Mucosa of descending colon (tissue), 3 donors: ENCODE data around the gene ZNF343. TPM values are rescaled to one million over a fixed set of nuclear protein-coding genes. Genes with fewer than 3 reads are reported as not detected.

Source experiments
- ATAC-seq: fragments of 200-7000 bp; cut with Tn5 transposase; one replicate; pipeline ENCODE4 v1.9.1; 2020; ENCODE audit warnings: mild to moderate bottlenecking, moderate library complexity
- DNase-seq, 3 donors: peaks; one replicate each; pipeline ENCODE4 v3.0.0-alpha.2; 2020
- H3K36me3 ChIP-seq: fragments of 200-600 bp; one replicate; pipeline ENCODE4 v1.8.0; 2021; ENCODE audit warnings: low read depth, mild to moderate bottlenecking
- H3K4me1 ChIP-seq: fragments of 200-600 bp; one replicate; pipeline ENCODE4 v1.8.0; 2021; ENCODE audit warnings: low read depth, mild to moderate bottlenecking
- H3K4me3 ChIP-seq: fragments of 200-600 bp; one replicate; pipeline ENCODE4 v1.8.0; 2021; ENCODE audit warnings: mild to moderate bottlenecking
- H3K9me3 ChIP-seq: fragments of 200-600 bp; one replicate; pipeline ENCODE4 v1.8.0; 2021; ENCODE audit warnings: mild to moderate bottlenecking
- intact Hi-C, 2 donors: fragments of 100-400 bp; cut with DNase I in 1 of 2; cut with micrococcal nuclease in 1 of 2; formaldehyde crosslinking; loops; one replicate each; pipeline versions ENCODE4 v1.11.0 to v1.11.1; 2022; cut with DNase I, micrococcal nuclease
- total RNA-seq, 3 donors: library from RNA; stranded (reverse); fragmentation: NEBNext Ultra II Directional in 2 of 3; extraction: Animal tissue kit (Norgen Biotek cat#: 25700) in 2 of 3; gene quantifications; one replicate each; pipeline versions ENCODE4 v1.2.1 to v1.2.4, GENCODE V29; 2021 to 2023
- TF ChIP-seq, protein P1 (sequence below): fragments of 200-600 bp; IDR thresholded peaks from one replicate; pipeline ENCODE4 v1.8.0; 2022; ENCODE audit warnings: antibody characterized with exemption, mild to moderate bottlenecking
- donor health status: DM: no; HTN: no; CAD: no; lungs with moderate emphysema.
- donor health status: DM: no; HTN: no; CAD: no.
- donor health status: DM: no; HTN: yes; CAD: no.

Gene ZNF343
- total RNA-seq, 3 donors from 2014 or later: 6.9 to 12.1 (median 9.8) TPM

DNA sequence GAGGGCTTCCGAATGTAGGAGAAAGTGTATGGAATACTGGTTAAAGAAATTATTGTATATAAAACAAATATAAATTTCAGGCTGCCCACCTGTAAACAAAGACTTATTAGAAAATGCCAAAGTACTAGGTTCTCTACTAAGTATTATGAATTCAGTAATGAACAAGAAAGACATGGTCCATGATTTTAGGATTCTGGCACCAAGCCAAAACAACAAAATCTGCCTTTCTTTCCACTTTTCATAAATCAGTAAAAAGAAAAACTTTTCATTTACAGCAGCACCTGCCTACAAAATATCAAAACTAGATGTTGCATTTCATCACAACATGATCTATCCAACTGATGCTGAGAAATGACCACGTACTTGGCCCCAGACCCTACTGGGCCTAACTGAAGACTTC is 23.6 kb downstream of the ZNF343 start:
- intact Hi-C loops: no loop called here
- Histone ChIP-seq H3K36me3 (no peaks in the 10 kb centered on the region), H3K9me3 (no peaks in the 10 kb centered on the region), H3K4me1 (no peaks in the 10 kb centered on the region), H3K4me3 (no peak overlapping the region)
- TF ChIP-seq, protein P1, sequence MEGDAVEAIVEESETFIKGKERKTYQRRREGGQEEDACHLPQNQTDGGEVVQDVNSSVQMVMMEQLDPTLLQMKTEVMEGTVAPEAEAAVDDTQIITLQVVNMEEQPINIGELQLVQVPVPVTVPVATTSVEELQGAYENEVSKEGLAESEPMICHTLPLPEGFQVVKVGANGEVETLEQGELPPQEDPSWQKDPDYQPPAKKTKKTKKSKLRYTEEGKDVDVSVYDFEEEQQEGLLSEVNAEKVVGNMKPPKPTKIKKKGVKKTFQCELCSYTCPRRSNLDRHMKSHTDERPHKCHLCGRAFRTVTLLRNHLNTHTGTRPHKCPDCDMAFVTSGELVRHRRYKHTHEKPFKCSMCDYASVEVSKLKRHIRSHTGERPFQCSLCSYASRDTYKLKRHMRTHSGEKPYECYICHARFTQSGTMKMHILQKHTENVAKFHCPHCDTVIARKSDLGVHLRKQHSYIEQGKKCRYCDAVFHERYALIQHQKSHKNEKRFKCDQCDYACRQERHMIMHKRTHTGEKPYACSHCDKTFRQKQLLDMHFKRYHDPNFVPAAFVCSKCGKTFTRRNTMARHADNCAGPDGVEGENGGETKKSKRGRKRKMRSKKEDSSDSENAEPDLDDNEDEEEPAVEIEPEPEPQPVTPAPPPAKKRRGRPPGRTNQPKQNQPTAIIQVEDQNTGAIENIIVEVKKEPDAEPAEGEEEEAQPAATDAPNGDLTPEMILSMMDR: no peak
- ATAC-seq (no peak), DNase-seq (no peak)

DNA sequence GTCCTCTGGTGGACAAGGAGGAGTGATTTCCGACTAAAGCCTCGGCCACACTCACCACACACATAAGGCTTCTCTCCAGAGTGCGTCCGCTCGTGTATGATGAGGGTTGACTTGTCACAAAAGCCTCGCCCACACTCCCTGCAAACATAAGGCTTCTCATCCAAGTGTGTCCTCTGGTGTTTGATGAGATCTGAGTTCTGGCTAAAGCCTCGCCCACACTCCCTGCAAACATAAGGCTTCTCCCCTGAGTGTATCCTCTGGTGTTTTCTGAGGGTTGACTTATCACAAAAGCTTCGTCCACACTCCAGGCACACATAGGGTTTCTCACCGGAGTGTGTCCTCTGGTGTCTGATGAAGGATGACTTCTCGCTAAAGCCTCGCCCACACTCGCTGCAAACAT is 25.2 kb downstream of the ZNF343 start:
- Histone ChIP-seq H3K9me3 (no peaks in the 10 kb centered on the region), H3K4me1 (no peaks in the 10 kb centered on the region), H3K36me3 (no peaks in the 10 kb centered on the region), H3K4me3 (no peak overlapping the region)
- TF ChIP-seq, protein P1: no peak
- ATAC-seq: no peak
- DNase-seq: no peak
- intact Hi-C loops: no loop called here

DNA sequence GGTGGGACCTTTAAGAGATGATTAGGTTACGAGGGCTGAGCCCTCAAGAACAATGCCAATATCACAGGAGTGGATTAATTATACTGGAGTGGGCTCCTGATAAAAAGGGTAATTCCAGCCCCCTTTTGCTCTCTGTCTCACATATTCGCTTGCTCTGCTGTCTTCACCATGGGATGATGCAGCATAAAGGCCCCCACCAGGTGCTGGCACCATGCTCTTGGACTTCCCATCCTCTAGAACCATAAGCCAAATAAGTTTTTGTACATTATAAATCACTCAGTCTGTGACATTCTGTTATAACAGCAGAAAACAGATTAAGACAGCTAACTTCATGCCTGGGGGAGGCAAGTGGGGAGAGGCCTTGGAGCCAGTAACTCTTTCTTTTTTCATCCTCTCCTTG is 28.3 kb downstream of the ZNF343 start:
- Histone ChIP-seq H3K9me3 (no peaks in the 10 kb centered on the region), H3K4me3 (no peak overlapping the region), H3K4me1 (no peaks in the 10 kb centered on the region), H3K36me3 (no peaks in the 10 kb centered on the region)
- ATAC-seq (no peak), DNase-seq (no peak)
- intact Hi-C loops: no loop called here
- TF ChIP-seq, protein P1: no peak

DNA sequence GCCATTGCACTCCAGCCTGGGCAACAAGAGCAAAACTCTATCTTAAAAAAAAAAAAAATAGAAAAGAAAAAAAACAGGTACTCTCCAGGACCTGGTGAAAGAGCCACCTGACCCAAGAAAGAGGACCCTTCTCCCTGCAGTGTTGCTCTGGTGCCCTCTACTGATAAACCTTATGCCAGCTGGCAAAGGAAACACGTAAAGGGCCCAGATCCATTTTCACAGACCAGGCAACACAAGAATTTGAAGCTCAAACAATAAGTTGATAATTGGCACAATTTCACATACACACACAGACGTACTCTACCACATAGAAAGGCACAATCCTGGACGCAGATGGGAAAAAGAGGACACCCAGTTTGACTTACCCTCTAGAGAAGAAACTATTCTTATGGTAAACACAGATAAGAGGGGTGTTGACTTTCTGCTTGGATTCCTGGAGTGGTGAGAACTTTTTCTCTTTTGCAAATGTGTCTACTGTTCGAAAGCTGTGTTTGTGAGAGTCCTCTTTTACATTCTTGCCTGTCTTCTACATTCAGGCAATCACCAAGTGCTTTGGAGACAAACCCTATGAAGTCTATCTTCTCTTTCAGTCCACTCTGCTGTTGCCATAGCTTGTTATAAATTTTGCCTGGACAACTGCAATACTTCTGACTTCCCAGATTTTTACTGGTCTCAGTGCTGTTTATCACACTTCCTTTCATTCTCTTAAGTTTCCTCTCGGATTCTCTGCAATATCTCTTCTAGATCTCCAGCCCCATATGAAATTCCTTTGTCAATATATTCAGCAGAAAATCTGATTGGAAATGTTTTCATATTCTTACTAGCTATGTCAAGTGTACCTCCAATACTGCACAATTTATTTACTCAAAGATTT is 31.7 kb downstream of the ZNF343 start:
- Histone ChIP-seq H3K36me3 (no peaks in the 10 kb centered on the region), H3K4me1 (no peaks in the 10 kb centered on the region), H3K9me3 (no peaks in the 10 kb centered on the region), H3K4me3 (no peak overlapping the region)
- ATAC-seq: no peak
- TF ChIP-seq, protein P1: no peak
- DNase-seq: no peak
- intact Hi-C loops: no loop called here

DNA sequence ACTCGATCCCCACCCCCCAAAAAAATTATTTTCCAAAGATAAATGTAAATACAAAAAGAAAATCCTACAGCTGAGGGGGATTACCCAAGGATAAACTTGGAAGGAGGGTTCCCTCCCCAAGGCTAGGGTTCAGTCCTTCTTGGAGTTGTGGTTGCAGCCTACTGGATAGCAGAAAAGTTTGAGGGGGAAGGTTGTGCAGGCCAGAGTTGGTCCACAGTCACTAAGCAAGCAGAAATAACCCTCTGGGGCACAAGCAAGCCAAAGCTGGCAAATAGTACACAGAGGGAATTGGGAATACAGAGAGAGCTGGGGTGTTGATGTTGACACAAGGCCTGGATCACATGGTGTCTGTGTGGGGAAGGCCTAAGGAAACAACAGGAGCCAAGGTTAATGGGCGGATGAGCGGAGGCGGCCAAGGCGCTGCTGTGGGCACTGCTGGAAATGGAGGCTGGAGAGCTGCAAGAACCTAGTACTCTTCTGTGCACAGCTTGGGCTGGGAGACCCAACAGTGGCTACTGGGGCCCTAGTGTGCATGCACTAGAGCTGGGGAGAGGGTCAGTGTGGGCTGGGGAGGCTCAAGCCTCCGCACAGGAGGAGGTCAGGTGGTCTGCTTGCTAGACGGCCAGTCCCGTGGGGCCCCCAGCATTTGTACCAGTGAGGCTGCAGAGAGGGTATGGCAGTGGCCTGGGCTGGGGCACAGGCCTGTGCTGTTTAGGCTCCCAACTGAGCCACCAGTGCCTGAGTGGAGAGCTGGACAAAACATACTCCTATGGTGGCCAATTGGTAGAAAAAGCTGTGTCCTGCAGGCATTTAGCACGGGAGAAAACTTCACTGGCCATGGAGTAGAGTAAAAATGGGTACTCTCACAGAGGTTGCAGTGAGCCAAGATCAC is 32.6 kb downstream of the ZNF343 start:
- intact Hi-C loops: no loop called here
- TF ChIP-seq, protein P1: no peak
- Histone ChIP-seq H3K36me3 (no peaks in the 10 kb centered on the region), H3K9me3 (no peaks in the 10 kb centered on the region), H3K4me3 (no peak overlapping the region), H3K4me1 (no peaks in the 10 kb centered on the region)
- ATAC-seq: no peak
- DNase-seq: no peak
